Esophagus muscularis mucosa (tissue), 3 donors: ENCODE data around the gene ADORA2B.

Experiments
- POLR2A ChIP-seq: fragments of 450-650 bp; IDR thresholded peaks from one replicate; pipeline ENCODE4 v1.6.1; 2017; ENCODE audit warnings: antibody characterized with exemption, moderate library complexity, mild to moderate bottlenecking, low read depth
- TF ChIP-seq, protein P1 (sequence below), 3 experiments: fragments of 200-600 bp in 2 of 3; fragments of 450-650 bp in 1 of 3; sonication (generic) in 2 of 3; IDR thresholded peaks; one replicate each; pipeline ENCODE4 v1.5.1; 2017 to 2019; ENCODE audit warnings: antibody characterized with exemption in 3 of 3, mild to moderate bottlenecking in 2 of 3, moderate library complexity in 1 of 3

- no peak for TF ChIP-seq POLR2A
- TF ChIP-seq, protein P1, sequence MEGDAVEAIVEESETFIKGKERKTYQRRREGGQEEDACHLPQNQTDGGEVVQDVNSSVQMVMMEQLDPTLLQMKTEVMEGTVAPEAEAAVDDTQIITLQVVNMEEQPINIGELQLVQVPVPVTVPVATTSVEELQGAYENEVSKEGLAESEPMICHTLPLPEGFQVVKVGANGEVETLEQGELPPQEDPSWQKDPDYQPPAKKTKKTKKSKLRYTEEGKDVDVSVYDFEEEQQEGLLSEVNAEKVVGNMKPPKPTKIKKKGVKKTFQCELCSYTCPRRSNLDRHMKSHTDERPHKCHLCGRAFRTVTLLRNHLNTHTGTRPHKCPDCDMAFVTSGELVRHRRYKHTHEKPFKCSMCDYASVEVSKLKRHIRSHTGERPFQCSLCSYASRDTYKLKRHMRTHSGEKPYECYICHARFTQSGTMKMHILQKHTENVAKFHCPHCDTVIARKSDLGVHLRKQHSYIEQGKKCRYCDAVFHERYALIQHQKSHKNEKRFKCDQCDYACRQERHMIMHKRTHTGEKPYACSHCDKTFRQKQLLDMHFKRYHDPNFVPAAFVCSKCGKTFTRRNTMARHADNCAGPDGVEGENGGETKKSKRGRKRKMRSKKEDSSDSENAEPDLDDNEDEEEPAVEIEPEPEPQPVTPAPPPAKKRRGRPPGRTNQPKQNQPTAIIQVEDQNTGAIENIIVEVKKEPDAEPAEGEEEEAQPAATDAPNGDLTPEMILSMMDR (IDR thresholded peaks at IDR 0.05): no peak
These were observed 55.3 kb downstream of the ADORA2B start for GRCh38 chr17:15999974-16000827.
